LNCAP (cell line): ENCODE measurements around the gene CDC20.

ENCODE experiments used
- TF ChIP-seq, protein P1 (sequence below): fragments of 450-650 bp; IDR thresholded peaks from 2 replicates; pipeline ENCODE4 v1.5.1; 2017; ENCODE audit warnings: mild to moderate bottlenecking

CDC20 gene

DNA sequence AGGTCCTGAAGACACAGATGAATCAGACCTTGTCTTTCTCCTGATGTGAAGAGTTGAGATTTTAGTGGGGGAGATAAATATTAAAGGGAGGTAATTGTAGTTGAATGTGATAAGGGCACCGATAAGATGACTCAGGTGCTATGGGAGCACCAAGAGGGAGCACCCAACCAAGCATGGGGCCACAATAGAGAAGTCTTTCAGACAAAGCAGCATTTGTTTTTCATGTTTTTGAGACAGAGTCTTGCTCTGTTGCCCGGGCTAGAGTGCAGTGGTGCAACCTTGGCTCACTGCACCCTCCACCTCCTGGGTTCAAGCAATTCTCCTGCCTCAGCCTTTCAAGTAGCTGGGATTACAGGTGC is 47.1 kb downstream of the CDC20 start:
- TF ChIP-seq, protein P1, sequence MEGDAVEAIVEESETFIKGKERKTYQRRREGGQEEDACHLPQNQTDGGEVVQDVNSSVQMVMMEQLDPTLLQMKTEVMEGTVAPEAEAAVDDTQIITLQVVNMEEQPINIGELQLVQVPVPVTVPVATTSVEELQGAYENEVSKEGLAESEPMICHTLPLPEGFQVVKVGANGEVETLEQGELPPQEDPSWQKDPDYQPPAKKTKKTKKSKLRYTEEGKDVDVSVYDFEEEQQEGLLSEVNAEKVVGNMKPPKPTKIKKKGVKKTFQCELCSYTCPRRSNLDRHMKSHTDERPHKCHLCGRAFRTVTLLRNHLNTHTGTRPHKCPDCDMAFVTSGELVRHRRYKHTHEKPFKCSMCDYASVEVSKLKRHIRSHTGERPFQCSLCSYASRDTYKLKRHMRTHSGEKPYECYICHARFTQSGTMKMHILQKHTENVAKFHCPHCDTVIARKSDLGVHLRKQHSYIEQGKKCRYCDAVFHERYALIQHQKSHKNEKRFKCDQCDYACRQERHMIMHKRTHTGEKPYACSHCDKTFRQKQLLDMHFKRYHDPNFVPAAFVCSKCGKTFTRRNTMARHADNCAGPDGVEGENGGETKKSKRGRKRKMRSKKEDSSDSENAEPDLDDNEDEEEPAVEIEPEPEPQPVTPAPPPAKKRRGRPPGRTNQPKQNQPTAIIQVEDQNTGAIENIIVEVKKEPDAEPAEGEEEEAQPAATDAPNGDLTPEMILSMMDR, result no peak

DNA sequence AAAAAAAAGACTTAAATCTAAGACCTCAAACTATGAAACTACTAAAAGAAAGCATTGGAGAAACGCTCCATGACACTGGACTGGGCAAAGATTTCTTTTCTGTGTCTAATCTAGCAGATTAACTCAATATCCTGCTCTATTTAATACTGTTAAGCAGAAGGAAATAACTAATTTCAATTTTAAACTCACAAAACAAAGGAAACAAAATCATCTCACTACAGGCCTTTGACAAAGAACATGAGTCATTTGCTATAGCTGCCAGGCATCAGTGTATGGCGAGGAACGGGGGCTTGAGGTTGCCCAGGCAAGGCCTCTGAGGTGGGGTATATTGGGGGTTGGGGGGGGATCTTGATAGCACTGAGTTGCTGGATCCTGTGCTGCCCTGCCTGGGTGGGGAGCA is 51.8 kb downstream of the CDC20 start:
- TF ChIP-seq, protein P1, result no peak
